Left hindlimb (tissue), 1 donor: ENCODE results near the gene SNX13.
"Not testable (repeated sequence)": the region's sequence is repeated elsewhere in the genome, so short reads cannot be mapped to it uniquely, and the experiment has no call there.

Experiments used
- DNase-seq: peaks from one replicate; pipeline ENCODE4 v3.0.0-alpha.2; 2018

Gene SNX13

GRCh38 chr7:17909310-17909709 is 31.0 kb downstream of the SNX13 start:
- not testable (repeated sequence) for DNase-seq

- DNase-seq = no peak
Observed at GRCh38 chr7:17907014-17907413, 33.3 kb downstream of the SNX13 start.

GRCh38 chr7:17903337-17903736 is 37.0 kb downstream of the SNX13 start:
- DNase-seq = no peak

- DNase-seq = no peak
Observed at GRCh38 chr7:17902599-17902998, 37.7 kb downstream of the SNX13 start.

DNA sequence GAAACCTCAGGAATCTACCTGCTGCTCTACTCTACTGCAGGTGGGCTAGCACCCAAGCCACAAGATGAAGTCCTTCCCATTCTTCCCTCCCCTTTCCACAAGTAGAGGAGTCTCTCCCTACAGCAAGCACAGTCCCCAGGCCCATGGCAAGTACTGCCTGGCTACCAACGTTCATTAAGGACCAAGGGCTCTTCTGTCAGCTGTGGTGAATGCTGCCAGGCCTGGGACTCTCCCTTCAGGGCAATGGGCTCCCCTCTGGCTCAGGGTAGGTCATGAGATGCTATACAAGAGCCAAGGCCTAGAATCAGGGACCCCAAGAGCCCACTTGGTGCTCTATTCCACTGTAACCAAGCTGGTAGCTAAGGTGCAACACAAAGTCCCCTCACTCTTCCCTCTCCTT is 39.8 kb downstream of the SNX13 start:
- DNase-seq = no peak

GRCh38 chr7:17898111-17898510 is 42.2 kb downstream of the SNX13 start:
- DNase-seq = no peak

- no peak for DNase-seq
Observed at GRCh38 chr7:17887286-17887685, 53.0 kb downstream of the SNX13 start.

GRCh38 chr7:17882685-17883084 is 57.6 kb downstream of the SNX13 start:
- no peak for DNase-seq

- no peak for DNase-seq
Observed at GRCh38 chr7:17879075-17879661, 61.1 kb downstream of the SNX13 start.

DNA sequence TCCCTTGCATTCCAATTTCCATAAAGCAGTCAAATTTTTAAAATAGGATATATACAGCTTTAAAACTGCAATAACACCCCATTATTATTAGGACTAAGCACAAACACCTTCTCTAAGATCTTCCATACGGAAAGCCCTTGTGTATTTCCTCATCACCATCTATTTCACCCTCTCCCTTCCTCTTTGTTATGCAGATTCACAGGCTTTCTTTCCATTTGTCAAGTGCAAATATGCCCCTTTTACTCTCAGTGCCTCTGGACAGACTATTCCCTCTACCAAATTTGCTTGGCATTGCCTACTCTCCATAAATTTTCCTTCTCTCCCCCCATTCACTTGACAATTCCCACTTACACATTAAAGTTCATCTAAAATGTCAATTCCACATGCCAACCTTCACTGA is 61.7 kb downstream of the SNX13 start:
- no peak for DNase-seq

DNA sequence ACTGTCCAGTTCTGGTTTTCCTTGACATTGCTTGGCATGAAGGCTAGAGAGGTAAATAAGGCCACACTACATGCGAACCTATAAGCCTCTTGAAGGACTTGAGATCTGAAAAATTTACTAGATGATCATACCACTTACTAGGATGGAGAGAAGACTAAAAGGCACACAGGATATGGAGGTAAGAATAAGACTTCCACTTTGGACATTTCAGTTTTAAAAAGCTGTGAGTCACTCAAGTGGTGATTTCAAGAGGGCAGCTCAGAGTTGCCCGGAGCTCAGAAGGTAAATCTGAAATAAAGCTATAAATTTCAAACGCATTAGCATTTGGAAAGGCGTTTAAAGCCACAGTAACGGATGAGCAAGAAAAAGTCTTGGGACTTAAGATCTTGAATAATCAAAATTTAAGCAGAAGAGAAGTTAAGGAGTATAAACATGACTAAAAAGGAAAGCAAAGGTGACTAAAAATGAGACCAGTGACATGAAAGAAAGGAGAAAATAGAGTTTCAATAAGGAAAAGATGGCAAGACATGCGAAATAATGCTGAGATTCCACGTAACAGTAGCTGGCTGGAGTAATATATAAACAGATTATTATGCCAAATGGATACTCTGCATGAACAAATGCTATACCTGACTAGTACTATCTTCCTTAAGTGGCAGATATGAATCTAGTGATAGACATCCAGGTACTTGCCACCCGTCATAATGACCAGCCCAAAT is 68.3 kb downstream of the SNX13 start:
- DNase-seq = no peak

DNA sequence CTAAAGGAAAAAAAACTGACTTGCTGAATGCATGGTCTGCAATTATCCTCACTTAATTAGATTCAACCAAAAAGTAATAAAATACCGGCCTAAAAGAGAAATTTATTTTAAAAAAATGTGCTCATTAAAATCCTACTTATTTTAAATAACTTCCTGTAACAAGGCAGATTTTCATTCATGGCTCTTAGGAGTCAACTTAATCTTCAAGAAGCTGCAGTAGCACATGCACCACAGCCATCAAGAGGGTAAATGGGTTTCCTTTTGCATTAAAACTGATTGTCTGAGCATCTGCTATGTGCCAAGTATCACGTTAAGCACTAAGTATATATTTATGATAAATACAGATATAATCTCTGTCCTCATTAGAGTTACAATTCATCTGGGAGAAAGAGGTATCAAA is 69.9 kb downstream of the SNX13 start:
- no peak for DNase-seq

DNA sequence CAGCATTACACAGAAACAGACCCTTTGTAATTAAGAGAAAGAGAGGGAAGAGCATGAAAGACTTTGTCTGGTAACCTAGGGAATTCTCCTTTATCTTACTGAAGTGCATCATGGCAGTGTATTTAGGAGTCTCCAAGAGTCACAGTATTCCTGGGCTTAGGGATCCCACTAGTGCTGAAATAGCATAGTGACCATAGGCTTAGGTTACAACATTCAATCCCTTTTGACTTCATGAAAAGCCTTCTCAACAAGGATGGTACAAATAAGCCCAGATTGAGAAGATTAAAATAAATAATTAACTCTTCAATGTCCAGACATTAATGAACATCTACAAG is 76.5 kb downstream of the SNX13 start:
- DNase-seq = no peak

DNA sequence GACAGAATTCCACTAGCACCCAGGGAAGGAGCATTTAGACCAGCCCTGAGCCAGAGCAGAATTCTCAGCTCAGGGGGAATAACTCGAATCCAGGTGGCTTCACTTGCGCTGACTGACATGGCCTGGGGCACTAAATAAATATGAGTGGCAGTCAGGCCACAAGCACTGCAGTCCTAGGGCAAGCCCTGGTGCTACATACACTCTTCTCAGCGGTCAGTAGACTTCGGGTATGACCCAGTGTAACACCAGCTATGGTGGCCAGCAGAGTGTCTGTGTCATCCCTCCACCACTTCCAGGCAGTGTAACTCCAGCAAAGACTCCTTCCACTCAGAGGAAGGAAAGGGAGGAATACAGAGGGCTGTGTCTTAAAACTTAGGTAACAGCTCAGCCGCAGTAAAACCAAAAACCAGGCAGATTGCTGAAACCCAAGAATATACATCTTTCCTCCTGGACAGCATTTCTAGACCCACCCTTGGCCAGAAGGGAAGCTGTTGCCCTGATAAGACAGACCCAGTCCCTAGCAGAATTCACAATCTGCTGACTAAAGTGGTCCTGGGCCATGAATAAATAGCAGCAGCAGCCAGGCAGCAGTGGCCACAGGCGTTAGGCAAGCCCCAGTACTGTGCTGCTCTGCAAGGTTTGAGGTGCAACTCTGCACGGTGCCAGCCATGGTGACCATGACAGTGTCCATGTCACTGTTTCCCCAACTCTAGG is 77.0 kb downstream of the SNX13 start:
- DNase-seq = no peak

DNA sequence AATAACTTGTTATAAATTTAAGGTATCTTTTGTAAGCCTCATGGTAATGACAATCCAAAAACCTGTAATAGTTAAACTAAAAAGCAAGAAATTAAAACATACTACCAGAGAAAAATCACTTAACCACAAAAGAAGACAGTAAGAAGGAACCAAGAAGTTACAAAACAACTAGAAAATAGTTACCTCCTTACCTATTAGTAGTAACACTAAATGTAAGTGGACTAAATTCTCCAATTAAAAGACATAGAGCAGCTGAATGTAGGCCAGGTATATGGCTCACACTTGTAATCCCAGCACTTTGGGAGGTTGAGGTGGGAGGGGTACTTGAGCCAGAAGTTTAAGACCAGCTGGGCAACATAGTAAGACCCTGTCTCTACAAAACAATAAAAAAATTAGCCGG is 84.0 kb downstream of the SNX13 start:
- DNase-seq = no peak

GRCh38 chr7:17855202-17855601 is 85.1 kb downstream of the SNX13 start:
- no peak for DNase-seq

- DNase-seq = no peak
Observed at GRCh38 chr7:17854261-17855047, 85.8 kb downstream of the SNX13 start.

- no peak for DNase-seq
Observed at GRCh38 chr7:17852361-17852760, 87.9 kb downstream of the SNX13 start.

GRCh38 chr7:17849504-17849903 is 90.8 kb downstream of the SNX13 start:
- DNase-seq = no peak

- no peak for DNase-seq
Observed at GRCh38 chr7:17848516-17848915, 91.8 kb downstream of the SNX13 start.

- DNase-seq = no peak
Observed at GRCh38 chr7:17846935-17847334, 93.4 kb downstream of the SNX13 start.

DNA sequence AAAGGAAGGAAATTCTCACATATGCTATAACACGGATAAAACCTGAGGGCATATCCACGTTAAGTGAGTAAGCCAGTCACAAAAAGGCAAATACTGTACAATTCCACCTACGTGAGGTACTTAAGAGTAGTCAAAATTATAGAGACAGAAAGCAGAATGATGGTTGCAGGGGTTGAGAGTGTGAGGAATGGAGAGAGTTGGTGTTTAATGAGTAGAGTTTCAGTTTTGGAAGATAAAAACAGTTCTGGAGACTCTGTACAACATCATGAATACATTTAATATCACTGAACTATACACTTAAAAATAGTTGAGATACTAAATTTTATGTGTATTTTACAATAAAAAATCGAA is 95.1 kb downstream of the SNX13 start:
- no peak for DNase-seq

DNA sequence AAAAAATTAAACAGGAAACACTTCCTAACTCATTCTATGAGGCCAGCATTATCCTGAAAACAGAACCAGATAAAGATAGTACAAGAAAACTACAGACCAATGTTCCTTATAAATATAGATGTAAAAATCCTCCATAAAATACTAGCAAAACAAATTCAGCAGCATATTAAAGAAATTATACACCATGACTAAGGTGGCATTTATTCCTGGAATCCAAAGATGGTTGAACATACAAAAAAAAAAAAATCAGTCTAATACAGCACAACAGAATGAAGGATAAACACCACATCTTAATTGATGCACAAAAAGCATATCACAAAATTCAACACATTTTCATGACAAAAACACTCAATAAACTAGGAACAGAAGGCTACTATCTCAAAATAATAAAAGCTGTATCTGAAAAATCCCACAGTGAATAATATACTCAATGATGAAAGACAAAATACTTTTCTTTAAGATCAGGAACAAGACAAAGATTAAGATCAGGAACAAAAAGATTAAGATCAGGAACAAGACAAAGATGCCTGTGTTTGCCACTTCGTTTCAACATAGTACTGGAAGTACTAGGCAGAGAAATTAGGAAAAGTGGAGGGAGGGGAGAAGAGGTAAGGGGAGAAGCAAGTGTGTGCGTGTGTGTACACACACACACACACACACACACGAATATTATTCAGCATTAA is 95.6 kb downstream of the SNX13 start:
- no peak for DNase-seq
